ENCODE data around the gene CHST8.

CHST8 gene

GRCh38 chr19:33781415-33781935 is 159.7 kb downstream of the CHST8 start:
- DNase-seq (ENCODE audit: low read depth in 2 of 2, low spot score in 1 of 2): no peak

- no peak for DNase-seq (ENCODE audit: low read depth in 2 of 2, low spot score in 1 of 2)
These were observed 160.2 kb downstream of the CHST8 start for GRCh38 chr19:33781996-33782395.

GRCh38 chr19:33784432-33784831 is 162.7 kb downstream of the CHST8 start:
- DNase-seq (ENCODE audit: low read depth in 2 of 2, low spot score in 1 of 2): no peak

DNA sequence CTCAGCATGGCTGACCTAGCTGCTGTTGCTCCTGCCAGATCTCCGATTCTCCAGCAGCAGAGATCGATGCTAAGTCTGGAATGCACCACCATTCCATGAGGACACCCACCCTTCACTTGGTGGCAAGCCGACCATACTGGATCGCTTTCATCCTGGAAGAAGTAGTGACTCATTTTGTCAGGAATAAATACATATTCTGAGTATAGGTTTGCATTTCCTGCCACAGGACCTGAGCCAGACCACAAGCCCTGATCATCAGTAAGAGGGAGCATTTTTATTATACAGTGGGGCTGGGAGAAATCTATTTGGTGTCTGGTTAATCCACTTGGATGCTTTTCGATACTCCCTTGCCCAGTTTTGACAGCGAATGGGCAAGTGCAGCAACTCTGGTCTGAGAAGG is 164.0 kb downstream of the CHST8 start:
- DNase-seq (ENCODE audit: low read depth in 2 of 2, low spot score in 1 of 2): no peak

DNA sequence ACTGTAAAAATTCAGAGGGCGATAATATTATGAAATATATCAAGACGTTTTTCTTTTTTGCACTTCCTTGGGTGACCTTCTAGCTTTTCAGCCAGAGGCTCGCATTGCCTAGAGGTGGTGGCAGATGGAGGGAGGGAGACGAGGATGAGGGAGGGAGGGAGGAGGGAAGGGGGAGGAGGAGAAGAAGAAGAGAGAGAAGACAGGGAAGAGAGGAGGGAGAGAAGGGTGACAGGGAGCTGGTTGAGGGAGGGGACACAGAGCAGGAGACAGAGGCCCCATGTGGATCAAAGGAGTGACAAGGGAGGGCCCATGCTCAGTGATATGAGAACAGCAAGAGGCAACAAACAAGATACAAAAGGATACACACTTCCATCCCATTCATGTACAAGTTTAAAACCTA is 166.9 kb downstream of the CHST8 start:
- no peak for DNase-seq (ENCODE audit: low read depth in 2 of 2, low spot score in 1 of 2)

GRCh38 chr19:33789344-33789743 is 167.6 kb downstream of the CHST8 start:
- no peak for DNase-seq (ENCODE audit: low read depth in 2 of 2, low spot score in 1 of 2)

DNA sequence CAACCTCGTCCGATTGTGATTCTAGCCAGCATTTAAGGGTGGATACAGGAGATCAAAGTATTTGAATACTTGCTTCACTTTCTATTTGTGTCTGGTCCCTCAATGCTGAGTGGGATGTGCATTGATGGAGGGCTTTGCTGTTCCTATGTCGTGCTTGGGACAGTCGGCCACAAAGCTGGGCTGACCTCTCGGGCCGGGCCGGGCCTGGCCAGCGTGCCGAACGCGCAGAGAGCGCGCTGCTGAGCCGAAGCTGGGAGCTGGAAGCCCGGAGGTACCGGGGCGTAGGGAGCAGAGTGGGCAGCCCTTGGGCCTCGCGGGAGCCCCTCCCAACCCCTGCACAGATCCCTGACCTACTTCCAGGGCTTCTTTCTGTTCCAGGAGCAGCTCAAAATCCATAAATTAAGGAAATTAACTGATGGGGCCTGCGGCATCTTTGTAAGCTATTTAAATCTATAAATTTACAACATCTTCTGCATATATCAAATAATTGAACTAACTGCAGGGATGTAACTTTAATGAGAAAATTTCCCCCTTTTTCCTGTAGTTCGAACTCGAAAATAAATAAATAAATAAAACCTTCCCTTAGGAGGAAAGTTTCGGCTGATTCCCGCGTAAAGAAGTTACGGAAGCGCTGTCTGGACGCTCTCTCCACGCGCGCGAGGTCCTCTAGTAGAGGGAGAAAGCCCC is 173.1 kb downstream of the CHST8 start:
- no peak for DNase-seq (ENCODE audit: low read depth in 2 of 2, low spot score in 1 of 2)

GRCh38 chr19:33795370-33796163 is 173.8 kb downstream of the CHST8 start:
- no peak for DNase-seq (ENCODE audit: low read depth in 2 of 2, low spot score in 1 of 2)

- DNase-seq (ENCODE audit: low read depth in 2 of 2, low spot score in 1 of 2): no peak
These were observed 174.6 kb downstream of the CHST8 start, which contains the start of gene KCTD15 for GRCh38 chr19:33796164-33796875. Gene KCTD15 (plus strand): TSS chr19:33796870. CDS start chr19:33800455, 3,585 bp downstream.

DNA sequence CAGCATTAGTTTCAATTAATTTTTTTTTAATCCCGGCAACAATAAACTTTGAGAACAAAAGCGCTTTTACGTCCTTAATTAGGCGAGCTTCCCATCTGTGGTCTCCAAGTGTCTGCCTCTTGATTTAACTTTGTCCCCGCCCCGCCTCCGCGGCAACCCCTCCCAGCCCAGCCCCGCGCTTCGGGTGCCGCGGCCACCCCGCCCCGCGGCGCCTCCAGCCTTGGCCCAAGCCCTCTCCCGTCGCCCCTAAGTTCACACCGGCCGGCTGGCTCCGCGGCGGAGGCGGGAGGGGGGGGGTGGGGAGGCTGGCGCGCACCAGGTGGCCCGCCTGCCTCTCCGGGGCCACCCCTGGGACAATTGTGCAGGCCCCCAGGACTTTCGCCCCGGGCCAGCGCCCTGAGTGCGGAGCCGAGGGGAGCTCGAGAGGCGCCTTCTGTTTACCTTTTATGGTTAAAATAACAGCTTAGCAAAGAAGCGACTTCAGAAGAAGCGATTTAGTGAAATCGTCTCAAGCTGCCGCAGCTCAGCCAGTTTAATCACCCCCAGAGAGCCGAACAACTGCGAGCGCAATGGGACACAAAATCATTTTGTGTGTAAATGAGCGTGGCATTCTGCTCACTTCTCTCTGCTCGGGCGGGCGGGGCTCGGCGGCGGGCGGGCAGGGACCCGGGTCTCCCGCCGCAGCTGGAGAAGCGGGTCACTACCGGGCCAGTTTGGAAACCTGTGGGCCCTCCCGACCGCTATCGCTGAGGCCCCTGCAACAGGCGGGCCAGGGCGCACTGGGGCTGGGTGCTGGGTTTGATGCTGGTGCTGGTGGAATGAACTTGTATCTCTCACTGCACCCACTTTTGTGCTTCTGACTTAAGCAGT is 176.3 kb downstream of the CHST8 start:
- no peak for DNase-seq (ENCODE audit: low read depth in 2 of 2, low spot score in 1 of 2)

DNA sequence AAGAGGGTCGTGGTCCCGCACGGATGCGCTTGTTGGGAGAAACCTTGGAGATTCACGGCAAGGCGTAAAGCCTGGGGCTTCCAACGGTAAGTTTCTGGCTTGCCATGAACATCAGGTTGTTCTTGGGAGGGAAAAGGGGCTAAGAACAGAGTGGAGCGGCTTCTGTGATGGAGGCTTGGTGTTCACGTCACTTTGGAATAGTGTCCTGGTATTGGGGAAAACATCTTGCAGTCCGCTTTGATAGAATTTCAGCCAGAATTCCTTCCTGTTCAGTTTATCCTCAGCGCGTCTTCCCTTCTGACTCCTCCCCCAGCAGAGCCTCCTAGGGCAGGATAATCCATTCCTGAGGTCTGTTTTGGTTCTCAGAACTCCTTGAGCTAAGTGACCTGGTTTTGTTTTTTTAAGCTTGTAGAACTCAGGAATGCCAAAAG is 176.9 kb downstream of the CHST8 start:
- no peak for DNase-seq (ENCODE audit: low read depth in 2 of 2, low spot score in 1 of 2)

GRCh38 chr19:33799476-33799875 is 177.7 kb downstream of the CHST8 start:
- DNase-seq (ENCODE audit: low read depth in 2 of 2, low spot score in 1 of 2): no peak

DNA sequence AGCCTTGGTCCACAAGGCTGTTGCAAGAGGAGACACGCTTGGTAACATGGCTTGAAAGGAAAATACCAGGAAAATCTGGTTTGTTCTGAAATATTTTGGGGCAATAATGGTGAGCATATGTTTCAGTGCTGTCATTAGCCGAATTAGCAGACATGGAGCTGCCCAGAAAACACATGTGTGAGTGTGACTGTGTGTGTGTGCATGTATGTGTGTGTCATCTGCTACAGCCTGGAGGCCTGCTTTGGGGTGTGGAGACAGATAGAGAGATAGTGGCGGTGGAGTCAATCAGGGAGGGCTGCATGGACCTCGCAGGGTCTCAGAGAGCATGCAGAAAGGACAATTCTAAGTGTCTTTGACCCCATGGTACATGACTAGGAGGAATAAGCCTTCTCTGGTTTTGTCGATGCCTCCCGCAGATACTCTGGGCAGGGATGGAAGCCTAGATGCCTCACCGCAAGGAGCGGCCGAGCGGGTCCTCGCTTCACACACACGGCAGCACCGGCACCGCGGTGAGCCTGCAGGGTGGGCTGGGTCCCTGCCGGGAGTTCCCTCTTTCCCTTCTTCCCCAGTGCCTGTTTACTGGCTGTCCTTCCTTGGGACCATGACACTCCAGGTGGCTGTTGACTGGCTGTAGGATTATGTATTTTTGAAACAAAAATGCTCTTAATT is 178.4 kb downstream of the CHST8 start:
- DNase-seq (ENCODE audit: low read depth in 2 of 2, low spot score in 1 of 2): no peak

GRCh38 chr19:33801411-33801810 is 179.7 kb downstream of the CHST8 start:
- DNase-seq (ENCODE audit: low read depth in 2 of 2, low spot score in 1 of 2): no peak

DNA sequence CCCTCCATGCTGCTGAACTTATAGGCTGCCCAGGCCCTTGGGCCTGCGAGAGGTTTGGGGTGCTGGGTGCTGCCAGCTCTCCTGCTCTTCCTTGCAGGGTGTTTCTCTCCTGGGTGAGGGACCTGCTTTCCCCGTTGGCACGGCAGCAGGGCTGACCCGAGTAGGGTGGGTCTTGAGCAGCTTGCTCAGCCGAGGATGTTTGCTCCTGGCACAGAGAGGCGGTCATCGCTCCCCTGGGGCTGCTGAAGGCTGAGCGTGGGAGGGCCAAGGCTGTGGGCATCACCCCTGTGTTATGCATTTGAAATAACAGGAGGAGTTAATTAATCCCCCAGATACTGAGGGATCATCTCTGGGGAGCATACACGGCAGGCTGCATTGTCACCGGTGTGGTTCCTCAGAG is 180.2 kb downstream of the CHST8 start:
- DNase-seq (ENCODE audit: low read depth in 2 of 2, low spot score in 1 of 2): no peak

DNA sequence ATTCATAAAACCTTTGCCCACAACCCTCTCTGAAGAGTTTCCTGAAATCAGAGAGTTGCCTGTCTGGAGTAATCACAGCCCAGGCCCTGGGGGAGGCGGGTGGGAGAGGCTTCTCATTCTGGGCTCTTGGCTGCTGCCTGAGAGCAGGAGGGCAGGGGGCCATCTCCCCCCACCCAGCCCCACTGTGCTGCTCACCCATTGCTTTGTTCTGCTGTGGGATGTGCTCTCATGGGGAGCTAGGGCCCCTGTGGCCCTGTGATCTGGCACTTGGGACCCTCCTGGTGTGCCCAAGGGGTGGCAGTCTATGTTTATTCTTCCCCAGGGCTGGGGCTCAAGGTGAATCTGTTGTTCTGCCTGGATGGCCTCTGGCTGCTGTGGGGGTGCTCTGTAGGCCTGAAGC is 181.0 kb downstream of the CHST8 start:
- DNase-seq (ENCODE audit: low read depth in 2 of 2, low spot score in 1 of 2): no peak

- DNase-seq (ENCODE audit: low read depth in 2 of 2, low spot score in 1 of 2): no peak
These were observed 181.6 kb downstream of the CHST8 start for GRCh38 chr19:33803383-33803782.

- no peak for DNase-seq (ENCODE audit: low read depth in 2 of 2, low spot score in 1 of 2)
These were observed 182.5 kb downstream of the CHST8 start for GRCh38 chr19:33804021-33804799.

DNA sequence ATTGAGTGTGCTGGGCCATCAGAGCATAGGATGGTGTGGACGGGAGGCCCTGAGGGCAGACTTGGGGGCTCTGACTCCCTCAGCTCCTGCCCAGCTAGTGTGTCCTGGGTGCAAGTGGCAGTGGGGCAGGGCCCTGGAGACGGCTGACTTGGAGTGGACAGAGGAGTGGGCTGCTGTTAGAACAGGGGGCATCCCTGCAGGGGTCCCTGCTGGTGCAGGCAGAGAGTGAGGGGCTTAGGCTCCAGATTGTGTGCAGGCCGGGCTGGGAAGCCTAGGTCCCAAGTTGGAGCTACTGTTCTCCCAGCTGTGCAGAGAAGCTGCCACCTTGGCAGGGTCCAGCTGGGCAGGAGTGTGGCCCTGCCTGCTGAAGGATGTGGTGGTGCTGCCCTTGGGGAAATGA is 183.6 kb downstream of the CHST8 start:
- no peak for DNase-seq (ENCODE audit: low read depth in 2 of 2, low spot score in 1 of 2)

Data from stimulated activated CD8-positive, alpha-beta memory T cell treated with anti-CD3 and anti-CD28 coated beads, Interleukin-4, amount 100 ng/mL, for 1 hour (primary cell).